Ovary (tissue), 9 donors: ENCODE results near the gene KRTAP5-10. TPM values are rescaled to one million over a fixed set of nuclear protein-coding genes. Genes with fewer than 3 reads are reported as not detected.
"Not testable (repeated sequence)": the region's sequence is repeated elsewhere in the genome, so short reads cannot be mapped to it uniquely, and the experiment has no call there.

Source experiments
- DNase-seq, 5 donors: peaks; one replicate each; pipeline ENCODE4 v3.0.0-alpha.2; 2019 to 2020
- H3K27ac ChIP-seq, 2 donors: fragments of 200-600 bp; one replicate each; pipeline versions ENCODE4 v1.5.1 to v1.8.0; 2019 to 2022
- H3K27me3 ChIP-seq: fragments of 200-600 bp; one replicate; pipeline ENCODE4 v1.8.0; 2022
- H3K36me3 ChIP-seq: fragments of 200-600 bp; sonication (generic); one replicate; pipeline ENCODE4 v1.5.1; 2019
- H3K4me1 ChIP-seq: one replicate; pipeline ENCODE4 v1.8.1; 2013; ENCODE audit warnings: mild to moderate bottlenecking, moderate library complexity; ENCODE audit not compliant: insufficient read depth
- H3K4me3 ChIP-seq: fragments of 200-600 bp; sonication (generic); one replicate; pipeline ENCODE4 v1.5.1; 2017
- H3K9me3 ChIP-seq, 2 donors: fragments of 200-600 bp in 1 of 2; sonication (generic) in 1 of 2; one replicate each; pipeline versions ENCODE4 v1.5.1 to v1.8.1; 2013 to 2019; ENCODE audit warnings: mild to moderate bottlenecking in 1 of 2, moderate library complexity in 1 of 2
- CTCF ChIP-seq, 3 donors: fragments of 450-650 bp in 2 of 3; fragments of 200-600 bp in 1 of 3; IDR thresholded peaks; one replicate each; pipeline versions ENCODE4 v1.5.1 to v1.8.0; 2016 to 2022; ENCODE audit warnings: antibody characterized with exemption in 3 of 3, mild to moderate bottlenecking in 1 of 3
- EP300 ChIP-seq: sonication (generic); formaldehyde crosslinking; IDR thresholded peaks from one replicate; pipeline ENCODE4 v1.6.1; 2017; ENCODE audit warnings: antibody characterized with exemption
- POLR2A ChIP-seq: fragments of 450-650 bp; IDR thresholded peaks from one replicate; pipeline ENCODE4 v1.6.1; 2017; ENCODE audit warnings: antibody characterized with exemption, mild to moderate bottlenecking, moderate library complexity
- WGBS, 3 donors: extraction: QIAGEN DNeasy Blood & Tissue Kit in 1 of 3; methylation state at CpG; one replicate each; pipeline versions ENCODE4 v1.1.5 to v1.1.7; 2013 to 2017; 5-methylcytosine and 5-hydroxymethylcytosine counted together
- intact Hi-C, 4 donors: fragments of 100-400 bp; cut with DNase I; formaldehyde crosslinking; loops; one replicate each; pipeline versions ENCODE4 v1.11.0 to v1.15.1; 2022 to 2023
- polyA plus RNA-seq, 2 donors: library from polyadenylated mRNA; stranded (reverse); fragments of 200-250 nt in 1 of 2; fragments of 350-450 nt in 1 of 2; fragmentation: Illumina TruSeq in 1 of 2; extraction: RNeasy Lipid Tissue Mini Kit (QIAGEN cat#74804) in 1 of 2; gene quantifications; one replicate each; pipeline ENCODE4 v1.2.3, GENCODE V29; 2013 to 2014
- total RNA-seq, 7 donors: library from RNA; depleted of rRNA in 2 of 7; stranded (reverse); fragments of >200 nt in 2 of 7; fragmentation: NEBNext Ultra II Directional in 3 of 7; extraction: Animal tissue kit (Norgen Biotek cat#: 25700) in 3 of 7; gene quantifications; one replicate each; pipeline versions ENCODE4 v1.1.0 to v1.2.4, GENCODE V29; 2016 to 2023
- donor health status: DM: no; HTN: no; CAD: no; lungs with moderate emphysema.
- donor health status: DM: no; HTN: no; CAD: no.
- donor health status: Bipolar disorder and iron deficiency.
- donor health status: DM: yes; HTN: yes; CAD: no.
- donor health status: DM: no; HTN: no; CAD: no.
- donor health status: DM: yes; HTN: yes; CAD: no.

The KRTAP5-10 gene
- total and polyA plus RNA-seq, 9 donors = 0.18 to 0.35 TPM; not detected in 7

GRCh38 chr11:71538666-71538990 lies 26.7 kb upstream of the KRTAP5-10 start:
- Histone ChIP-seq H3K9me3 (no peaks in the 10 kb centered on the region), H3K4me1 (no peaks in the 10 kb centered on the region), H3K4me3 (no peak overlapping the region), H3K36me3 (no peaks in the 10 kb centered on the region), H3K27ac (no peak overlapping the region), H3K27me3 (no peaks in the 10 kb centered on the region)
- TF ChIP-seq CTCF (IDR thresholded peaks at IDR 0.05) = no peak
- TF ChIP-seq POLR2A = no peak
- TF ChIP-seq EP300 = no peak
- intact Hi-C loops = no loop called here
- WGBS, 3 donors = 58 to 71% (median 64%) methylated on average over 4 of the region's 4 CpGs
- DNase-seq = no peak

GRCh38 chr11:71539017-71539416 lies 26.3 kb upstream of the KRTAP5-10 start:
- 43 to 54% (median 45%) methylated on average over 11 of the region's 11 CpGs for WGBS, 3 donors
- Histone ChIP-seq H3K4me3 (no peak overlapping the region), H3K36me3 (no peaks in the 10 kb centered on the region), H3K27ac (no peak overlapping the region), H3K4me1 (no peaks in the 10 kb centered on the region), H3K27me3 (no peaks in the 10 kb centered on the region), H3K9me3 (no peaks in the 10 kb centered on the region)
- intact Hi-C loops = no loop called here
- no peak for DNase-seq
- TF ChIP-seq EP300 (no peak), CTCF (IDR thresholded peaks at IDR 0.05) (no peak), POLR2A (no peak)

GRCh38 chr11:71539971-71540370 lies 25.4 kb upstream of the KRTAP5-10 start:
- not testable (repeated sequence) for DNase-seq

GRCh38 chr11:71540521-71541304 lies 24.6 kb upstream of the KRTAP5-10 start:
- intact Hi-C loops, H3K4me3 ChIP-seq, H3K27ac ChIP-seq, H3K36me3 ChIP-seq, DNase-seq, H3K9me3 ChIP-seq, H3K27me3 ChIP-seq, H3K4me1 ChIP-seq: not testable (repeated sequence)
- WGBS, 3 donors = 87 to 91% (median 87%) methylated on average over 9 of the region's 9 CpGs

More at GRCh38 chr11:71539971-71540370, 25.4 kb upstream of the KRTAP5-10 start:
- H3K4me3 ChIP-seq, H3K27me3 ChIP-seq, H3K36me3 ChIP-seq, H3K4me1 ChIP-seq, intact Hi-C loops, H3K9me3 ChIP-seq, H3K27ac ChIP-seq: not testable (repeated sequence)
- WGBS, 3 donors = 94 to 96% (median 95%) methylated on average over 11 of the region's 11 CpGs

- WGBS, 3 donors = 76 to 87% (median 82%) methylated on average over 7 of the region's 7 CpGs
- H3K4me3 ChIP-seq = no peak overlapping the region
- H3K4me1 ChIP-seq = no peaks in the 10 kb centered on the region
- no peaks in the 10 kb centered on the region for H3K27me3 ChIP-seq
- intact Hi-C loops = no loop called here
- H3K27ac ChIP-seq = no peak overlapping the region
- DNase-seq = no peak
- H3K9me3 ChIP-seq = peaks cover 0 to 3% of the 10 kb centered on the region in 2 donors
- TF ChIP-seq EP300 (no peak), CTCF (IDR thresholded peaks at IDR 0.05) (no peak), POLR2A (no peak)
- H3K36me3 ChIP-seq = no peaks in the 10 kb centered on the region
Observed at GRCh38 chr11:71542382-71542781, 23.0 kb upstream of the KRTAP5-10 start.
